ENCODE data around the gene ARVCF. TPM values are rescaled to one million over a fixed set of nuclear protein-coding genes. Genes with fewer than 3 reads are reported as not detected.

The ARVCF gene
- total and polyA plus RNA-seq, 2 experiments from 2014 or later = 15.6 to 122 TPM

- no peak for TF ChIP-seq REST (IDR thresholded peaks at IDR 0.05; ENCODE audit: unreplicated experiment)
- TF ChIP-seq STAT1 (IDR thresholded peaks at IDR 0.05; ENCODE audit: unreplicated experiment) = no peak
- no peak for TF ChIP-seq EZH2 (IDR thresholded peaks at IDR 0.05; ENCODE audit: low read depth, unreplicated experiment)
- TF ChIP-seq ZNF331 (CRISPR knock-in tag; IDR thresholded peaks at IDR 0.05; ENCODE audit: low read depth) = no peak
- TF ChIP-seq CTCF (conservative IDR thresholded peaks at IDR 0.05; ENCODE audit: low read depth in 2 of 2) = no peak
- TF ChIP-seq EZH2phosphoT487 (IDR thresholded peaks at IDR 0.05; ENCODE audit: unreplicated experiment) = no peak
Measured at GRCh38 chr22:19987394-19988306, 29.0 kb downstream of the ARVCF start (continued).

GRCh38 chr22:19986410-19987341, 29.9 kb downstream of the ARVCF start:
- H3K27ac ChIP-seq (ENCODE audit: low read depth) = no peak overlapping the region
- H3K4me3 ChIP-seq = peak overlapping the region; percentile 92
- no peaks in the 10 kb centered on the region for H3K27me3 ChIP-seq (ENCODE audit: insufficient read depth)
- H3K9me2 ChIP-seq (ENCODE audit: insufficient read depth) = no peaks in the 10 kb centered on the region
- H4K20me1 ChIP-seq (replicated peaks; ENCODE audit: insufficient read depth) = no peaks in the 10 kb centered on the region; the same call in 1 of the 2 replicates
- 0 out of 2 replicates have a peak overlapping the region, but pooled peaks have one; percentile 18 for H2AFZ ChIP-seq
- no peaks in the 10 kb centered on the region for H3K36me3 ChIP-seq (ENCODE audit: insufficient read depth)
- peak overlapping the region; percentile 92 for H3K4me2 ChIP-seq
- TF ChIP-seq POLR2AphosphoS5 (IDR thresholded peaks at IDR 0.05; ENCODE audit: low read depth) = peak; percentile 62
- no peak for TF ChIP-seq ZNF114 (CRISPR knock-in tag; IDR thresholded peaks at IDR 0.05)
- H3K4me1 ChIP-seq (ENCODE audit: insufficient read depth) = peaks cover 8% of the 10 kb centered on the region; the same call in 1 of the 2 replicates
- 0 out of 2 replicates have a peak overlapping the region, but pooled peaks have one; percentile 52 for H3K27ac Mint-ChIP-seq
- DNase-seq (ENCODE audit: low spot score) = peak; percentile 86
- ATAC-seq = peak; percentile 80
- H3K36me3 Mint-ChIP-seq (ENCODE audit: low read depth) = no peaks in the 10 kb centered on the region
- H3K4me3 Mint-ChIP-seq = peak overlapping the region; percentile 78
- no peaks in the 10 kb centered on the region for H3K9me3 Mint-ChIP-seq
- peaks cover 3% of the 10 kb centered on the region; the same call in 2 of the 3 replicates for H3K4me1 Mint-ChIP-seq
- H3F3A ChIP-seq (replicated peaks; ENCODE audit: low read depth) = no peaks in the 10 kb centered on the region
- H3K27me3 Mint-ChIP-seq (ENCODE audit: insufficient read depth, low read depth, poor library complexity) = peaks cover 9% of the 10 kb centered on the region
- H3K79me2 ChIP-seq (replicated peaks; ENCODE audit: insufficient read depth) = peaks cover 9% of the 10 kb centered on the region
